KMS-11 (cell line): ENCODE results near the gene ZNF668.

Source experiments
- H2AFZ ChIP-seq: fragments of 200-600 bp; sonication (generic); 2 replicates; pipeline ENCODE4 v1.6.1; 2016; ENCODE audit warnings: antibody characterized with exemption, mixed run types, low read depth
- H3K27ac ChIP-seq: fragments of 200-600 bp; sonication (generic); 2 replicates; pipeline ENCODE4 v1.6.1; 2016; ENCODE audit warnings: mild to moderate bottlenecking, mixed run types
- H3K27me3 ChIP-seq: fragments of 200-600 bp; sonication (generic); 2 replicates; pipeline ENCODE4 v1.6.1; 2017; ENCODE audit warnings: mild to moderate bottlenecking, low read depth, mixed run types, moderate library complexity; ENCODE audit not compliant: insufficient read depth
- H3K36me3 ChIP-seq: fragments of 200-600 bp; sonication (generic); 2 replicates; pipeline ENCODE4 v1.6.1; 2017; ENCODE audit warnings: mild to moderate bottlenecking, mixed run types; ENCODE audit not compliant: insufficient read depth
- H3K4me1 ChIP-seq: fragments of 200-600 bp; sonication (generic); 2 replicates; pipeline ENCODE4 v1.6.1; 2016; ENCODE audit warnings: mild to moderate bottlenecking, low read depth, mixed run types; ENCODE audit not compliant: poor library complexity, severe bottlenecking
- H3K4me2 ChIP-seq: fragments of 200-600 bp; sonication (generic); 2 replicates; pipeline ENCODE4 v1.7.0; 2016; ENCODE audit warnings: mild to moderate bottlenecking, mixed run types
- H3K4me3 ChIP-seq: fragments of 200-600 bp; sonication (generic); IDR thresholded peaks from 2 replicates; pipeline ENCODE4 v1.6.1; 2017; ENCODE audit warnings: low read depth, low read length, mixed read lengths; ENCODE audit not compliant: insufficient read depth
- H3K79me2 ChIP-seq: fragments of 200-600 bp; sonication (generic); 2 replicates; pipeline ENCODE4 v1.6.1; 2016; ENCODE audit warnings: low read depth, mixed run types; ENCODE audit not compliant: insufficient read depth
- H3K9ac ChIP-seq: fragments of 200-600 bp; sonication (generic); 2 replicates; pipeline ENCODE4 v1.6.1; 2016; ENCODE audit warnings: mild to moderate bottlenecking, mixed run types
- H4K20me1 ChIP-seq: fragments of 200-600 bp; sonication (generic); 2 replicates; pipeline ENCODE4 v1.6.1; 2016; ENCODE audit warnings: mild to moderate bottlenecking, mixed run types; ENCODE audit not compliant: insufficient read depth
- CTCF ChIP-seq: fragments of 200-600 bp; sonication (generic); conservative IDR thresholded peaks from 2 replicates; pipeline ENCODE4 v1.6.1; 2017; ENCODE audit warnings: low read depth, mild to moderate bottlenecking, antibody characterized with exemption, low read length, moderate library complexity, mixed read lengths

Gene ZNF668

GRCh38 chr16:31043352-31043751, 30.7 kb downstream of the ZNF668 start:
- TF ChIP-seq CTCF: no peak
- no peaks in the 10 kb centered on the region for H3K79me2 ChIP-seq
- no peak overlapping the region for H3K4me2 ChIP-seq
- no peaks in the 10 kb centered on the region for H3K27me3 ChIP-seq
- H3K4me3 ChIP-seq: no peak overlapping the region
- no peak overlapping the region for H3K27ac ChIP-seq
- no peak overlapping the region for H2AFZ ChIP-seq
- no peaks in the 10 kb centered on the region for H3K4me1 ChIP-seq
- H4K20me1 ChIP-seq: no peaks in the 10 kb centered on the region
- no peak overlapping the region for H3K9ac ChIP-seq
- H3K36me3 ChIP-seq: no peaks in the 10 kb centered on the region

- H3K4me3 ChIP-seq: no peak overlapping the region
- no peak overlapping the region for H2AFZ ChIP-seq
- no peaks in the 10 kb centered on the region for H3K4me1 ChIP-seq
- H3K9ac ChIP-seq: no peak overlapping the region
- TF ChIP-seq CTCF: no peak
- no peaks in the 10 kb centered on the region for H3K36me3 ChIP-seq
- H3K79me2 ChIP-seq: no peaks in the 10 kb centered on the region
- H3K4me2 ChIP-seq: no peak overlapping the region
- no peak overlapping the region for H3K27ac ChIP-seq
- H3K27me3 ChIP-seq: no peaks in the 10 kb centered on the region
- no peaks in the 10 kb centered on the region for H4K20me1 ChIP-seq
Observed at GRCh38 chr16:31042866-31043265, 31.2 kb downstream of the ZNF668 start.

- H4K20me1 ChIP-seq: no peaks in the 10 kb centered on the region
- no peak overlapping the region for H2AFZ ChIP-seq
- no peaks in the 10 kb centered on the region for H3K36me3 ChIP-seq
- no peak overlapping the region for H3K4me2 ChIP-seq
- no peaks in the 10 kb centered on the region; the same call in 1 of the 2 replicates for H3K79me2 ChIP-seq
- peaks cover 7% of the 10 kb centered on the region for H3K4me1 ChIP-seq
- H3K27ac ChIP-seq: no peak overlapping the region
- no peak overlapping the region for H3K9ac ChIP-seq
- H3K4me3 ChIP-seq: no peak overlapping the region
- H3K27me3 ChIP-seq: no peaks in the 10 kb centered on the region
- TF ChIP-seq CTCF: no peak
Observed at GRCh38 chr16:31038993-31039392, 35.0 kb downstream of the ZNF668 start.

GRCh38 chr16:31036691-31037090, 37.3 kb downstream of the ZNF668 start:
- H2AFZ ChIP-seq: no peak overlapping the region
- H3K4me3 ChIP-seq: no peak overlapping the region
- no peaks in the 10 kb centered on the region for H3K36me3 ChIP-seq
- H3K79me2 ChIP-seq: no peaks in the 10 kb centered on the region; the same call in 1 of the 2 replicates
- no peak overlapping the region for H3K4me2 ChIP-seq
- H3K4me1 ChIP-seq: peaks cover 15% of the 10 kb centered on the region
- H4K20me1 ChIP-seq: no peaks in the 10 kb centered on the region
- H3K9ac ChIP-seq: no peak overlapping the region
- TF ChIP-seq CTCF: no peak
- H3K27ac ChIP-seq: no peak overlapping the region
- H3K27me3 ChIP-seq: no peaks in the 10 kb centered on the region
